Measurements from ENCODE around the gene MMAB. TPM values are rescaled to one million over a fixed set of nuclear protein-coding genes. Genes with fewer than 3 reads are reported as not detected.
"Not testable (repeated sequence)": the region's sequence is repeated elsewhere in the genome, so short reads cannot be mapped to it uniquely, and the experiment has no call there.

Gene MMAB
- polyA plus RNA-seq (2013, experiment 1 of 2; ENCODE audit: insufficient read length) = 26.9 TPM
- polyA plus RNA-seq (2013, experiment 2 of 2; ENCODE audit: insufficient read length) = 26.4 TPM

DNA sequence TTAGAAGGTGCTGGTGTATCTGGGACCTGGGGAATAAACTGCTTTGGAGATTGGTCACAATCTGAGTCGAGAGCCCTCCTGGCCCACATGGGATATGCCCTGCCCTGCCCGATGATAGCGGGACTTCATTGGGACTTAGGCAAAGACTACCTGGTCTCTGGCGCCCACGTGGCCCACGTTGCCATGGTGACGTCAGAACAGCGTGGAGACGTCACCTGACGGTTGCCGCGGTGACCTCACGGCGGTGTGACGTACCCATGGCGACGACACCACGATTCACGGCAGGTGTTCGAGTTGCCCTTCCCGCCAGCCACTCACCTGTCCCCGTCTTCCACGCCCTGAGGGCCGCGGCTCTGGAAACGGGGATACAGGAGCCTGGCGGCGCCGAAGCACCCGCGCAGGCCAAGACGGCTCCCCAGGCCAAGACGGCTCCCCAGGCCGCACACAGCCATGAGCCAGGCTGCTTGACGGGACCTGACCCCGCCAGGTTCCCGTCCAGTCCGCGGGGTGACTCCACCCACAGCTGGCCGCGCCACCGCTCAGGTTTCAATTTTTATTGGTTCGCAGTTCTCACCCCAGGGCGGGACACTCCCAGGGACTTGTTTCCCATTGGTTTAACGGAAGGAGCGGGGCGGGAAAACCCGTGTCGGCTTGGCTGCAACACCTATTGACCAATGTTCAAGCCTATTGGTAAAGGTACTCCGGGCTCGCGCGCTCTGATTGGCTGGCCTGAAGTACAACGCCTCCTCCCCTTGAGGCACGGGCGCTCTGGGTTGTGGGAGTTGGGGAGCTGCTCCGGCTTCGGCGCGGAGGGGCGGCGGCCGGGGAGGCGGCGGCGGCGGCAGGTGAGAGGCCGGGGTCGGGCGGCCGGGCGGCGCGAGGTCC is at the start of gene MMAB, which contains the start of gene MVK:
Gene MMAB (minus strand): TSS at position 476 of the 885 bp plus-strand sequence. CDS start 24 bp downstream, at position 452.
Gene MVK (plus strand): TSS at position 766 of the 885 bp plus-strand sequence. CDS start 1,029 bp downstream, outside the sequence.
- DNase-seq = peak; percentile 99

DNA sequence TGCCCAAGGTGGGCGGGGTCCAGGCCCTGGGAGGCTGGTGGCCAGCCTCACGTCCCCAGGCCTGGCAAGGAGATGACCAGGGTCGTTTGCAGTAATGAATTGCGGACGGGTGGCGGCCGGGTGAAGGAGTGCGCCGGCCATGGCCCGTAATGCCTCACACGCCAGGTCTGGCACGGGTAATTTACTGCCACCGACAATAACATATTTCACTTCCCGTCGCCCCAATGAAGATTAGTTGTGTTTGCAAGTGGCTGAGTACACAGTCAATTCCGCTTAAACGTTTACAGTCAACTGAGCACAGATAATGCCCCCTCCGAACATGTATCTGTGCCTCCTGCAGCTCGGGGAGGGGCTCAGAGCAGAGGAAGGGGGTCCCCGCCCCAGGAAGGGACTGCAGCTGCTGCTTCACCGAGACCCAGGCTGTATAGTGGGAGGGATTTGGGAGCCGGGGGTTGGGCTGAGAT is 48.6 kb upstream of the MMAB start:
- no peak for DNase-seq

DNA sequence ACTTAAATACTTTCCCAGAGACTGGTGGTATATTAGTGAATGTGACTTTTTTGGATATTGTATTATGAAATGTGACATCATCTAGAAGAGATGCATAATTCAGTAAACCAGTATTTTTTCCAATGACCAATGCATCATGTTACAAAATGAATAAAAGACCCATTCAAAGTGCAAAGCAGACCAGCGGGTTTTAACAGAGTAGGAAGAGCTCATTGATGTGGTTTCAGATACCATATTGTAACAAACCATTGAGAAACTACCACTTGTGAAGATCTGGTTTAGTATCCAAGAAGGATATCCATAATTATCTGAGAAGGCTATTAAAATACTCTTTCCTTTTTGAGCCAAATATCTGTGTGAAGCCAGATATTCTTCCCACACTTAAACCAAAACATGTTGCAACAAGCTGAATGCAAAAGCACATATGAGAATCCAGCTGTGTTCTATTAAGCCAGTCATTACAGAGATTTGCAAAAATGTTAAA is 47.9 kb upstream of the MMAB start:
- DNase-seq = peak; percentile 48

DNA sequence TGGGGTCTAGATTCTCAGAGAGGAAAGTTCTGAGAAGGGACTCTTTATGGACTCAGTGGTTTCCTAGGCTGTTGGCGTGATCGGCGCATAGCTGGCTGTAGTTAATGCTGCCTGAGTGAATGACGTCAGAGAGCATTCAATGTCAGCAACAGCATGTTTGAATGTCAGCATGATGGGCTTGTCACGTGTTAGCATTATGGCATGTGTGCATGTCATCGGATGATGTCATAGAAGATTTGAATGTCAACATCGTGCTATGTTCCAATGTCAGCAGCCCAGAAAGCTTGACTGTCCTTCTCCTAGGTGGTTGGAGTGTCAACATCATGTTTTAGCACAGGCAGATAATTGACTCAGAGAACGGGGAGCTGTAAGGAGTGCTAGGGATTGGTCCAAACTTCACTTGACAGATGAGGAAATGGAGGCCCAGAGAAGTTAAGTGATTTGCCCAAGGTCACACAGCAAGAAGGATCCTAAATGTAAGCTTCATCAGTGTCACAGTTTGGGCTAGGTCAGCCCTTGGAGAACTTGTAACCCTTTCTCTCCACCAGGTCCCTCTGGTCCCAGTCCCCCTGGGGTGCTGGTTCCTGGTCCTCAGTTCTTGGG is 45.8 kb upstream of the MMAB start:
- no peak for DNase-seq

DNA sequence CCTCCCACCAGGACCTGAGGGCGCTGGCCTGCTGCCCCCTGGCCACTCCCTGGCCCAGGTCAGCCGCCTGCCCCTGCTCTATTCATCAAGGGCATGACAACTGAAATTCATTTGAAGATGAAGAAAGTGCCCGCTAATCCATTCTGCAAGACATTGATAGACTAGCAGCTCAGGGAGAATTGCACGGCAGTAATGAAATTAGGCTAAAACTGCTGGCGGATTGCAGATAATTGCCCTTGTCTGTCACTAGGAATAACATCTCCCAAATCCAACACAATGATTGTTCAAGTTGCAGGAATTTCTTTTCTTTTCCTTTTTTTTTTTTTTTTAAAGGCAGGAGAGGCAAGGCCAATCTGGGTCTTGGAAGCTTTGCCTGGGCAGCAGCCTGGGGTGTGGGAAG is 44.8 kb upstream of the MMAB start:
- no peak for DNase-seq

DNA sequence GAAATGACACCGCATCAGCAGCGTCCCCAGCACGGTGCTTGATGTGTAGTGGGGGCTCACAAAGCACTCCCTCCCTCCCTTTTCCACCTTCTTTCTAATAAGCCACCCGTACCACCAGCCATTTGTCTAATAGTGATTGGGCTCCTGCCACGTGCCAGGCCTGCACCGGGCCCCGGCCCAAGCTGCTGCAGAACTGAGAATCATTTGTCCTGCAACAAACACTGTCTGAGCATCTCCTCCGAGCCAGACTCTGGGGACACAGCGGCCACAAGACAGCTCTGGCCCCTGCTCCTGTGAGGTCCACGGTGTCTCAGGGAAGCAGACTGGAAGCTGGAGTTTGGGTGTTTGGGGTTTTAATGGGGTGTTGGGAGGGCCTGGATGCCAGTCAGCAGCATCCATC is 44.2 kb upstream of the MMAB start:
- no peak for DNase-seq

DNA sequence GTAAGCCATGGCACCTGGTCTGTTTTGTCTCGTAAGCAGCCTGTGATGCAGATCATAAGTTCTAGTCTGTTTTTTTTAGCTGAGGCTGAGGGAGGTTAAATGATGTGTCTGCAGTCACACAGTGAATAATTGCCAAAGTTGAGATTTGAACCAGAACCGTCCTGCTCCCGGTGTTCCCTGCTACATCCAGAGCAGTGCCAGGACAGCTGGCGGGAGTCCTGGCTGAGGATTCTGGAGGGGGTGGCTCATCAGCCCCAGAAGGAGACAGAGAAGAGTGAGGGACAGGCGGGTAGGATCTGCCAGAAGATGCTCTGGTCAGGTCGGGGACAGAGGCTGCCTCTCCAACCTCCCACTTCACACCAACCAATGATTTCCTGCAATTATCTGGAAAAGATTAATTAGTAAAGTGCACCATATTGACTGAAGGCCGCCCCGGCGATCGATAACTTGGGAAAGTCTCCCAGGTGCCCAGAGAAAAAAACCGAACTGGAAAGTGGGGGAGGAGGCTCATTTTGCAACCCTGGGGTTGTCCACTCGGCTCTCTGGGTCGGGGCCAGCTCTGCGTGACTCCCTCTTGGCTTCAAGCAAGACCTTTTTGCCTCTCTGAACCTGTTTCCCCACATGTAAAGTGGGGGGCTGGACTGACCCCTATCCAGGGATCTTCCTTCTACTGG is 42.4 kb upstream of the MMAB start:
- no peak for DNase-seq

DNA sequence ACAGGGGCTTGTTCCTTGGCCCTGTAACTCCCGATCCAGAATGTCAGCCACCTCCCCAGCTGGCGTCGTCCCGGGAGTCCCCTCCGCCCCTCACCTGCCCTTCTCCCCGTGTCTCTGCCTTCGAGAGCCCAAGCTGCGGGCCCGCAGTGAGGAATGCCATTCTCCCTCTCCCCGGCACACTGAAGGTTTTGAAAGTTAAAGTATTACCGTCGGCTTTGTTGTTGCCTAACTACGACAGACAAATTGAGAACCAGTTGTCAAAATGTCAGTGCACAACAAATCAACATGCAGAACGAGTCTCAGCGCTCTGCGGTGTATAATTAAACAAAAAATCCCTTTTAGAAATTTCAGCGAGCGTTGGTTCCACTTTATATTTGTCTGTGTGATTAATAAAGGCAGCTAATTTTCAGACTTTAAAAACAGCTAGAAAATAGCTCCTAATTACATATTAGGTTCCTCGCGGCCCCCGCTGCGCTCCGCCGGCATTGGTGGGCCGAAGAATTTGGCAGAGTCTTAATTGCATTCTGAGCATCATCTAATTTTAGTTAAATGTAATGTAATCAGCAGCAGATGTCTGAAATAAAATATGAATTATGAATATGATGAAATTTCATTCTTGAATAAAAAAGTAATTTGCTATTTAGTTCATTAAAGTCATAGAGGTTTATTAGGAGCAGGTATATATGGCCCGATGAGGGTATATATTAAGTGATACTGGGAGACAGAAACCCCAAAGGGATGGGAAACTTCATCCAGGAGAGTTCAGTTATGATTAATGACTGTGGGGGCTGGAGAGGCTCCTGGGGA is 40.5 kb upstream of the MMAB start:
- no peak for DNase-seq

DNA sequence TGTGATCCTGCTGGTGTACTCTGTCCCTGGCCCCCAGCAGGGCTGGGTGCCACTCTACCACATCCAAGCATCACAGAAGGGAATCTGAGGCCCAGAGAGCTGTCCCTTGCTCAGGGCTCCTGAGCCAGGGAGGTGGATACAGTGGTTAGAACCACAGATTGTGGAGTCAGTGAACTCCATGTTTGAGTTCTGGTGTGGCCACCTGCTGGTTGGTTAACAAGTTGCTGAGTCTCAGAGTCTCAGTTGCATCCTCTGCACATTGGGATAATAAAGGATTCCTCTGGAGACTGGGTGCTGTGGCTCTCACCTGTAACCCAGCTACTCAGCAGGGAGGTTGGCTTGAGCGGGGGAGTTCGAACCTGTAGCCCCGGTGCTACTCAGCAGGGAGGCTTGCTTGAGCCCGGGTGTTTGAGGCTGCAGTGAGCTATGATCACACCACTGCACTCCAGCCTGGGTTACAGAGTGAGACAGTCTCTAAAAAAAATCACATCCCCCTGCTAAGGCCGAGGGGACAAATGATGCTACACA is 39.7 kb upstream of the MMAB start:
- DNase-seq = no peak

DNA sequence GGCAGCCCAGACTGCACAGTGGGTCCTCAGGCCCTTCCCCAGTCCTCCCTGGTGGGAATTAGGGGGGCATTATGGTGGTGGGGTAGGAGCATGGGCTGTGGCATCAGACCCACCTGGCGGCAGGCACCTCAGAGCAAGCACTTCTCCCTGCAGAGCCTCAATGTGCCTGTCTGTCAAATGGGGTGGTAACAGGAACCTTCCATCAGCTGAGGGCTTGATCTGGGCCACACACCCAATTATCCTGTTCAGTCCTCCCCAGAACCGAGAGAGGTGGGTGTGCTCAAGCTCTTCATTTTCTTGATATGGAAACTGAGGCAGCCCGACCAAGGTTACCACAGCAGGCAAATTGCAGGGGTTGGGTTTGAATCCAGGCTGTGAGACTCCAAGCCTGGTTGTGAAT is 38.7 kb upstream of the MMAB start:
- no peak for DNase-seq

DNA sequence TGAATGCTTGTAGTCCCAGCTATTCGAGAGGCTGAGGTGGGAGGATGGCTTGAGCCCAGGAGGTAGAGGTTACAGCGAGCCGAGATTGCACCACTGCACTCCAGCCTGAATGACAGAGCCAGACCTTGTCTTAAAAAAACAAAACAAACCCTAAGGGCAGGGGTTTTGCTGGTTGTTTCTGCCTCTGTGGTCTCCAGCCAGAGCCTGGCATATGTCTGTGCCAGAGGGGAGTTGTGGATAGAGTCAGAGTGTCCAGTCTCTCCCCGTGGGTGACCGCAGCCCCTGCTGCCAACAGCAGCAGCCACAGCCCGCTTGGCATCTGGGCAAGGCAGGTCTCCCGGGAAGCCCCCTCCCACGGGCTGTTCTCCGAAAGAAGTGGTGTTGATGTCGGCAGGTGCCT is 37.9 kb upstream of the MMAB start:
- DNase-seq = no peak

DNA sequence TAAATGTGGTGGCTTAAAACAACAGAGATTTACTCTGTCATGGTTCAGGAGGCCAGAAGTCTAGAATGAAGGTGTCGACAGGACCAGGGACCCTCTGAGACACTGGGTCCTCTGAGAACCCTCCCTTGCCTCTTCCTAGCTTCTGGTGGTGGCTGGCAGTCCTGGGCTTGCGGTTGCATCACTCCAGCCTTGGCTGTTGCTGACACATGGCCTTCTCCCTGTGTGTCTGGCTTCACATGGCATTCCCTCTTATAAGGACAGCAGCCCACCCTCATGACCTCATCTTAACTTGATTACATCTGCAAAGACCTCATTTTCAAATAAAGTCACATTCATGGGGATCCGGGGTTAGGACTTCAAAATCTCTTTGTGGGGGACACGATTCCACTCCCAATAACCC is 37.2 kb upstream of the MMAB start:
- no peak for DNase-seq

DNA sequence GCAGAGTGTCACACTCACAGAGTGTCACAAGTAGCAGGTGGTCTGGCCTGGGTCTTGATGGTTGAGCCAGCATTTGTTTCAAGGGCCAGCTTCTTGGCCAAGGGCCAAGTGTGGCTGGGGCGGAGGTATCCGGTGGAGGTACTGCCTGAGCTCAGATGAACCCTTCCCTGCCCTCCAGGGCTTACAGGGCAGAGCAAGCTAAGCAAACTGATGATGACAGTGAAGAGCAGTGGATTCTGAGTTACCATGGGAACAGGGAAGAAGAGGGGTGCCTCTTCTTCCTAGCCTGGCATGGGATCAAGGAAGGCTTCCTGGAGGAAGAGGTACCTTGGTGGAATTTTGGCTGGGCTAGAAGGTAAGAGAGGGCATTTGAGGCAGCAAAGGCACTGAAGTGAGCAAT is 36.0 kb upstream of the MMAB start:
- no peak for DNase-seq

DNA sequence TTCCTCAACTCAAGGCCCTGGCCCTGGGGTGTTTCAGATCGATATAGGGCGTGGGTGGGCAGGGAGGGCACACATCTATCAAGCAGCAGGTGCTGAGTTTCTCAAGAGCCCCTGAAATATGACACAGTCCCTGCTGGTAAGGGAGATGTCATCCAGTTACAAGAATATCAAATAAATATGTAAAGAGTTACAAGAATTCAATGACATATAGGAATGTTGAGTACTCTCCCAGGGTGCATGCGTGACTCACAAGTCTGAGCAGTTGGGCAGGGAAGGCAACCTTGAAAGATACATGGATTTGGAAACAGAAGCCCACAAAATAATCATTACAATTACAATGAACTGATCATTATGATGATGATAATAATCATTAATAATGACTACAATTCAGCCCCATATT is 35.5 kb upstream of the MMAB start:
- DNase-seq = no peak

DNA sequence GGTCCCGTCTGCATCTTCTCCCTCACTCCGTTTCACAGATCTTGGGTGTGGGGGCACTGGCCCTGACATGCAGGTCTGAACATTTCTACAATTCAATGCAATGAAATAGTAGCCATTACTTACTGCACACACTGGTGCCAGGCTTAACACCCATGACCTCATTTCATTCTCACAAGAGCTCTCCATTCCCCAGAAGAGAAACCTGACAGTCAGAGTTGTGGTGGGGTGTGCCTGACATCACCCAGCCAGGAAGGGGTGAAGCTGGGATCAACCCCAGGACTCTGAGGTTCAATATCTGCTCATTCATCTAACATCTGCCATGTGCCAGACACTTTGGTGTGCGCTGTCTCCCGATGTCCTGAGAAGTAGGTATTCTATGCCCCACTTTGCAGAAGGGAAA is 35.0 kb upstream of the MMAB start:
- DNase-seq = no peak

DNA sequence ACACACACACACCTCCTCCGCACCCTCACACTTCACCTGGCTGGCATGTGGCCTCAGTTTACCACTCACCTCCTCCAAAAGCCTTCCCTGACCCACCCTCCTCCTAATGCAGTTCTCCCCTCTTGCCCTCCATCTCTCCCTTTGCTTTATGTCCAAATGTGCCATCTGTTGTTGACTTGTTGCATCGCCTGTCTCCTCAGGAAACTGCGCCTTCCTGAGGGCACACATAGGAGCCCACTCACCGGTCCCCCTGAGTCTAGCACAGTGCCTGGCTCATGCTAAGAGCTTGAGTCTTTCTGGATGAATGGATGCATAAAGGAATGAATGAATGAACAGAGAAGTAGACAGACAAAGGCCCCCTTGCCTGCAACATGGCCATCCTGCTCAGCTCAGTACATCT is 34.3 kb upstream of the MMAB start:
- no peak for DNase-seq

DNA sequence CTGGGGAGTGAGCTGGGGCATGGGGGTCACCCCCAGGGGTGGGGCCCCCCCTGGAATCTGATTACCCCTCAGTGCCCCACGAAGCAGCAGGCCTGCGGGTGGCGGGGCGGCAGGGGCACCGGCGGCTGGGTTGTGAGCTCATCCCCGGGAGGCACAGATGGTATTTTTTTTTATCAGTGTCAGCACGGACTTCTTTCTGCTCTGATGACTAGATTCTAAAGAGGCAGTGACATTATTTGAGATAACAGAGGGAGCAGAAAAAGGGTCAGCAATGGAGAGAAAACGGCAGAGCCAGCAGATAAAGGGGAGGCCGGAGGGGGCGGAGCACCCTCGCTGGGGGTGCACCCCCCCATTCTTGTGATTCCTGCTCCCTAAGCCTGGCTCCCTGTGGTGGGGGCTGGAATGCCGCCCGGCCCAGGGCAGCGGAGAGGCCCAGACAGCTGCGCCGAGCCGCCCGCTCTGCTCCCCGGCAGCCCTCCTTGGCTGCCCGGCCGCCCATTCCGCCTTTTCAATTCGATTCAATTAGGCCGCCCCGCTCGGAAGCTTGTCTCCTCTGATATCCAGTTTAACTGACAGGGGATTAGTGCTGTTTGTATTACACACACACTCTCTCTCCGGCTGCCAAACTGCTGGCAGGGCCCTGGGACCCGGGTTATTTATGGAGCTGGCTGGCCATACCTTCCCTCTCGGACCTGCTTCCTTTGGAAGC is 33.2 kb upstream of the MMAB start:
- peak; percentile 5 for DNase-seq

DNA sequence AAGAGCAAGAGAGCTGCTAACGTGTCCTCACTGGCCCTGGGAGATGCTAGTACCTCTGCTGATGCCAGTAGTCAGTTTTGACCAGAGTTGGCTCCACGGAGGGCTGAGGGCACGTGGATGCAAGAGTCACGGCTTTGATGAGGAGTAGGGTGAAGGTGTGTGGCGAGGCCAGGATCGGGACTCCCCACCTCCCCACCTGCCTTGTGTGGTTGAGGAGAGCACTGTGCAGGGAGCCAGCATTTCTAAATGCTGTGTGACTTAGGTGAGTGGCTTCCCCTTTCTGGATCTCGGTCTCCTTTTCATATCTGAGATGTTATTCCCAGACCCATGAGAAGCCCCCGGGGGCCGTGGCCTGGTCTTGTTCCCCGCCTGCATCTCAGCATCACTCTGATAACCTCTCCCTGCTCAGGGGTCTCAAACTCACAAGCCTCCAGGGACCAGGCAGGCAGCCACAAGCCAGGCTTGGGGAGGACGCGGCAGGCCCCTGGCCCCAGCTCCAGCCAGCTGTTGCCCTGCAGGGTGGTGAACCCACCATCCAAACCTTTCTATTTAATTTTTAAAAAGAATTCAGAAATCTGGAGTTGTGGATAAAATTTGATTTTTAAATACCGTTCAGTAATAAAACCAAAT is 32.4 kb upstream of the MMAB start:
- no peak for DNase-seq

DNA sequence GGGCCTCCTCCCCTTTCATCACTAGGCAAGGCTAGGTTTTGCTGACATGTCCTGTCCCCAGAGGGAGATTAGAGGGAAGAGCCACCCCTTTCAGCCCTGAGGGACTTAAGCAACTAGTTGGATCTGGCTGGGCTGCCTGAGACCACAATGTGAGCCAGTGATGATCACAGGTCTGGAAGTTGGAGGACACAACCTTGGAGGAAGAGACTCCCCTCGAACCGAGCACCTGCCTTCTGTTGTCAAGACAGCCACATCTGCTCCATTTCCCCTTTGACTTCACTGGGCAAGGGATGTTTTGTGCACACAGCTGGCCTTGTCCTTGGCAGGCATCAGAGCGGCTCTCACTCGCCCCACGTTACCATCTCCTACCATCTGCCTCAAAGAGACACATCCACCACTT is 31.7 kb upstream of the MMAB start:
- DNase-seq = no peak

DNA sequence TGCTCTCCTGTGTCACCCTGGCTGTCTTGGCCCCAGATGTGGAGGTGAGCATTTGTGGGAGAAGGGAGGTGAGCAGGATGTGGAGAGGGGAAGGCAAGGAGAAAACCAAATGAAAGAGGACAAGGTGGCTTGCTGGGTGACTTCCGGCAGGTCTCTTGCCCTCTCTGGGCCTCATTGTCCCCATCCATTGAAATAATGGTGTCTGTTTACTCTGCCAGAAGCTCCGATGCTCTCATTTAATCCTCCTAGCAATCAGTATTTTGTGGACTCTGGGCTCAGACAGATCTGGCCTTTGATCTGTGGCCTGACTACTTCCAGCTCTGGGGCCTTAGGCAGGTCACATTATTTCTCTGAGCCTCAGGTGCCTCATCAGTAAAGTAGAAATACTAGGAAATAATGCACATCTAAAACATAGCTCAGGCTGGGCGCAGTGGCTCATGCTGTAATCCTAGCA is 30.9 kb upstream of the MMAB start:
- no peak for DNase-seq

DNA sequence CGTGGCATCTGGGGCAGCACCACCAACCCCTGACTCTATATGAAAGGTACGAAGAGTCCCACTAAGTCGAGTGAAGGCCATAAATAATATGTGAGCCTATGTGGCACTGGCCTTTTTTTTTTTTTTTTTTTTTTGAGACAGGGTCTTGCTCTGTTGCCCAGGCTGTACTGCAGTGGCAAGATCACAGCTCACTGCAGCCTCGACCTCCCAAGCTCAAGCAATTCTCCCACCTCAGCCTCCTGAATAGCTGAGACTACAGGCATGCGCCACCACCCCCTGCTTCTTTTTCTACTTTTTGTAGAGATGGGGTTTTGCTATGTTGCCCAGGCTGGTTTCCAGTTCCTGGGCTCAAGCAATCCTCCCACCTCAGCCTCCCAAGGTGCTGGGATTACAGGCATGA is 28.8 kb upstream of the MMAB start:
- not testable (repeated sequence) for DNase-seq

Data from fibroblast of skin of abdomen (primary cell).